Stimulated activated memory B cell treated with anti-CD40 and anti-IgM and Interleukin-4, amounts not matched to agents 10 μg/mL and 1 μg/mL and 100 μg/mL, for 72 hours (primary cell): ENCODE measurements around the gene BNC2.

ENCODE experiments used
- ATAC-seq: fragments of 150-1000 bp; cut with Tn5 transposase; 2 replicates; pipeline ENCODE4 v1.10.0; 2021
- H3K27ac Mint-ChIP-seq: one replicate; pipeline ENCODE4 v1.8.0; 2022; ENCODE audit warnings: mild to moderate bottlenecking, mixed read lengths
- H3K27me3 Mint-ChIP-seq: one replicate; pipeline ENCODE4 v1.8.0; 2022; ENCODE audit warnings: mixed read lengths
- H3K36me3 Mint-ChIP-seq: one replicate; pipeline ENCODE4 v1.8.0; 2022; ENCODE audit warnings: mixed read lengths
- H3K4me1 Mint-ChIP-seq: one replicate; pipeline ENCODE4 v1.8.0; 2022; ENCODE audit warnings: mixed read lengths
- H3K4me3 Mint-ChIP-seq: one replicate; pipeline ENCODE4 v1.8.0; 2022; ENCODE audit warnings: mild to moderate bottlenecking, moderate library complexity, mixed read lengths
- H3K9me3 Mint-ChIP-seq: one replicate; pipeline ENCODE4 v1.8.0; 2022; ENCODE audit warnings: mixed read lengths

Gene BNC2

GRCh38 chr9:16406526-16407225, 463.8 kb downstream of the BNC2 start:
- no peaks in the 10 kb centered on the region for H3K27me3 Mint-ChIP-seq
- ATAC-seq, result no peak
- H3K4me1 Mint-ChIP-seq, result no peaks in the 10 kb centered on the region
- no peak overlapping the region for H3K4me3 Mint-ChIP-seq
- peaks cover 3% of the 10 kb centered on the region for H3K9me3 Mint-ChIP-seq
- H3K27ac Mint-ChIP-seq, result no peak overlapping the region
- H3K36me3 Mint-ChIP-seq, result no peaks in the 10 kb centered on the region

GRCh38 chr9:16405421-16405820, 465.0 kb downstream of the BNC2 start:
- H3K4me1 Mint-ChIP-seq, result no peaks in the 10 kb centered on the region
- ATAC-seq, result no peak
- H3K9me3 Mint-ChIP-seq, result peaks cover 9% of the 10 kb centered on the region
- H3K36me3 Mint-ChIP-seq, result no peaks in the 10 kb centered on the region
- H3K27ac Mint-ChIP-seq, result no peak overlapping the region
- H3K4me3 Mint-ChIP-seq, result no peak overlapping the region
- H3K27me3 Mint-ChIP-seq, result no peaks in the 10 kb centered on the region

GRCh38 chr9:16401701-16402100, 468.8 kb downstream of the BNC2 start:
- Mint-ChIP-seq H3K4me3 (no peak overlapping the region), H3K4me1 (no peaks in the 10 kb centered on the region)

GRCh38 chr9:16398691-16399090, 471.8 kb downstream of the BNC2 start:
- Mint-ChIP-seq H3K4me1 (no peaks in the 10 kb centered on the region), H3K9me3 (peaks cover 11% of the 10 kb centered on the region), H3K27me3 (no peaks in the 10 kb centered on the region), H3K36me3 (no peaks in the 10 kb centered on the region), H3K27ac (no peak overlapping the region), H3K4me3 (no peak overlapping the region)
- no peak for ATAC-seq

More at GRCh38 chr9:16401701-16402100, 468.8 kb downstream of the BNC2 start:
- H3K27me3 Mint-ChIP-seq, result no peaks in the 10 kb centered on the region
- peaks cover 9% of the 10 kb centered on the region for H3K9me3 Mint-ChIP-seq
- H3K36me3 Mint-ChIP-seq, result no peaks in the 10 kb centered on the region
- no peak overlapping the region for H3K27ac Mint-ChIP-seq
- no peak for ATAC-seq

- Mint-ChIP-seq H3K4me3 (no peak overlapping the region), H3K27ac (no peak overlapping the region)
Measured at GRCh38 chr9:16396389-16396788, 474.1 kb downstream of the BNC2 start.

GRCh38 chr9:16391369-16391768, 479.1 kb downstream of the BNC2 start:
- no peaks in the 10 kb centered on the region for H3K36me3 Mint-ChIP-seq
- no peak overlapping the region for H3K27ac Mint-ChIP-seq
- ATAC-seq, result no peak
- no peaks in the 10 kb centered on the region for H3K27me3 Mint-ChIP-seq
- no peak overlapping the region for H3K4me3 Mint-ChIP-seq
- H3K9me3 Mint-ChIP-seq, result peaks cover 8% of the 10 kb centered on the region
- H3K4me1 Mint-ChIP-seq, result no peaks in the 10 kb centered on the region

More at GRCh38 chr9:16396389-16396788, 474.1 kb downstream of the BNC2 start:
- H3K9me3 Mint-ChIP-seq, result peaks cover 11% of the 10 kb centered on the region
- no peaks in the 10 kb centered on the region for H3K27me3 Mint-ChIP-seq
- no peak for ATAC-seq
- H3K36me3 Mint-ChIP-seq, result no peaks in the 10 kb centered on the region
- no peaks in the 10 kb centered on the region for H3K4me1 Mint-ChIP-seq

GRCh38 chr9:16387382-16387781, 483.1 kb downstream of the BNC2 start:
- Mint-ChIP-seq H3K4me3 (no peak overlapping the region), H3K9me3 (peaks cover 15% of the 10 kb centered on the region), H3K36me3 (no peaks in the 10 kb centered on the region), H3K27me3 (no peaks in the 10 kb centered on the region), H3K27ac (no peak overlapping the region), H3K4me1 (no peaks in the 10 kb centered on the region)
- ATAC-seq, result no peak

- no peaks in the 10 kb centered on the region for H3K27me3 Mint-ChIP-seq
- ATAC-seq, result no peak
Measured at GRCh38 chr9:16386827-16387077, 483.7 kb downstream of the BNC2 start.

GRCh38 chr9:16386007-16386826, 484.3 kb downstream of the BNC2 start:
- Mint-ChIP-seq H3K27me3 (no peaks in the 10 kb centered on the region), H3K36me3 (no peaks in the 10 kb centered on the region), H3K4me3 (no peak overlapping the region), H3K9me3 (peaks cover 15% of the 10 kb centered on the region), H3K27ac (no peak overlapping the region), H3K4me1 (no peaks in the 10 kb centered on the region)
- no peak for ATAC-seq

More at GRCh38 chr9:16386827-16387077, 483.7 kb downstream of the BNC2 start:
- no peak overlapping the region for H3K27ac Mint-ChIP-seq
- H3K36me3 Mint-ChIP-seq, result no peaks in the 10 kb centered on the region
- H3K4me1 Mint-ChIP-seq, result no peaks in the 10 kb centered on the region
- peaks cover 15% of the 10 kb centered on the region for H3K9me3 Mint-ChIP-seq
- no peak overlapping the region for H3K4me3 Mint-ChIP-seq

GRCh38 chr9:16385590-16385989, 484.9 kb downstream of the BNC2 start:
- Mint-ChIP-seq H3K27me3 (no peaks in the 10 kb centered on the region), H3K4me1 (no peaks in the 10 kb centered on the region), H3K36me3 (no peaks in the 10 kb centered on the region), H3K9me3 (peaks cover 15% of the 10 kb centered on the region), H3K27ac (no peak overlapping the region), H3K4me3 (no peak overlapping the region)
- ATAC-seq, result no peak

- no peak for ATAC-seq
- no peaks in the 10 kb centered on the region for H3K4me1 Mint-ChIP-seq
- H3K27me3 Mint-ChIP-seq, result no peaks in the 10 kb centered on the region
- no peak overlapping the region for H3K4me3 Mint-ChIP-seq
- no peak overlapping the region for H3K27ac Mint-ChIP-seq
- peaks cover 15% of the 10 kb centered on the region for H3K9me3 Mint-ChIP-seq
- H3K36me3 Mint-ChIP-seq, result no peaks in the 10 kb centered on the region
Measured at GRCh38 chr9:16384993-16385392, 485.5 kb downstream of the BNC2 start.

- Mint-ChIP-seq H3K4me1 (no peaks in the 10 kb centered on the region), H3K27ac (no peak overlapping the region), H3K4me3 (no peak overlapping the region), H3K9me3 (peaks cover 6% of the 10 kb centered on the region), H3K27me3 (no peaks in the 10 kb centered on the region), H3K36me3 (no peaks in the 10 kb centered on the region)
- ATAC-seq, result no peak
Measured at GRCh38 chr9:16377311-16377710, 493.2 kb downstream of the BNC2 start.

GRCh38 chr9:16371306-16371705, 499.2 kb downstream of the BNC2 start:
- peaks cover 6% of the 10 kb centered on the region for H3K9me3 Mint-ChIP-seq
- no peaks in the 10 kb centered on the region for H3K36me3 Mint-ChIP-seq
- no peak overlapping the region for H3K27ac Mint-ChIP-seq
- H3K4me1 Mint-ChIP-seq, result no peaks in the 10 kb centered on the region
- no peaks in the 10 kb centered on the region for H3K27me3 Mint-ChIP-seq
- no peak for ATAC-seq
- no peak overlapping the region for H3K4me3 Mint-ChIP-seq

- H3K4me3 Mint-ChIP-seq, result no peak overlapping the region
- no peak overlapping the region for H3K27ac Mint-ChIP-seq
- H3K9me3 Mint-ChIP-seq, result peaks cover 6% of the 10 kb centered on the region
- H3K36me3 Mint-ChIP-seq, result no peaks in the 10 kb centered on the region
- ATAC-seq, result no peak
- no peaks in the 10 kb centered on the region for H3K4me1 Mint-ChIP-seq
- H3K27me3 Mint-ChIP-seq, result no peaks in the 10 kb centered on the region
Measured at GRCh38 chr9:16370647-16371046, 499.8 kb downstream of the BNC2 start.

- no peak for ATAC-seq
- Mint-ChIP-seq H3K27ac (no peak overlapping the region), H3K9me3 (peaks cover 11% of the 10 kb centered on the region), H3K4me1 (no peaks in the 10 kb centered on the region), H3K4me3 (no peak overlapping the region), H3K27me3 (no peaks in the 10 kb centered on the region), H3K36me3 (no peaks in the 10 kb centered on the region)
Measured at GRCh38 chr9:16369427-16369826, 501.0 kb downstream of the BNC2 start.
